K562 (cell line): ENCODE results near the gene GJA4. TPM values are rescaled to one million over a fixed set of nuclear protein-coding genes. Genes with fewer than 3 reads are reported as not detected.

Source experiments
- ATAC-seq: fragments of 200-7000 bp; cut with Tn5 transposase; 3 replicates; pipeline ENCODE4 v1.9.1; 2020; ENCODE audit warnings: moderate library complexity
- BruUV-seq: library from RNA; stranded (reverse); fragments of 400-500 nt; replicated peaks from 2 replicates; lab custom pipeline; 2021; lab: Mats Ljungman, UMichigan
- CTCF ChIA-PET: fragments of 300-600 bp; formaldehyde crosslinking; extraction: SDS; loops from one replicate; lab custom pipeline; 2021; ENCODE audit warnings: low intra/inter-chr PET ratio; lab: Yijun Ruan, JAX
- POLR2A ChIA-PET: fragments of 300-600, 350-650 bp; sonication (Branson Sonifier 250); formaldehyde crosslinking; extraction: SDS; loops from one replicate; lab custom pipeline; 2021; ENCODE audit warnings: antibody characterized with exemption, inconsistent platforms; lab: Yijun Ruan, JAX
- DNase-seq, 4 experiments: peaks; one replicate each; pipeline versions ENCODE4 v3.0.0 to v3.0.0-alpha.2; 2011 to 2018; ENCODE audit warnings: low spot score in 3 of 4, mixed read lengths in 3 of 4; ENCODE audit errors: extremely low read depth in 1 of 4
- FAIRE-seq: peaks from 2 replicates; lab custom pipeline; 2011; peaks lifted over from hg19 to GRCh38; lab: Jason Lieb, UNC
- H2AFZ ChIP-seq: 2 replicates; pipeline ENCODE4 v1.6.0; 2011; ENCODE audit warnings: low read depth, low read length, control low read depth, inconsistent platforms
- H3K27ac ChIP-seq: fragments of 200-600 bp; 3 replicates; pipeline ENCODE4 v1.8.0; 2011; ENCODE audit warnings: low read depth, mild to moderate bottlenecking, control low read depth, inconsistent platforms, low read length, moderate library complexity, mixed read lengths; ENCODE audit errors: extremely low read depth
- H3K27me3 ChIP-seq, 2 experiments: fragments of 300-600 bp in 1 of 2; 2 replicates in 1 of 2; 3 replicates in 1 of 2; pipeline versions ENCODE4 v1.6.0 to v1.8.0; 2011; ENCODE audit warnings: inconsistent platforms in 2 of 2, low read length in 2 of 2, mild to moderate bottlenecking in 1 of 2, mixed read lengths in 1 of 2, moderate library complexity in 1 of 2; ENCODE audit not compliant: control insufficient read depth in 2 of 2, insufficient read depth in 2 of 2
- H3K36me3 ChIP-seq: fragments of 300-600 bp; 3 replicates; pipeline ENCODE4 v1.8.0; 2011; ENCODE audit warnings: mild to moderate bottlenecking, low read length, inconsistent platforms; ENCODE audit not compliant: control insufficient read depth, insufficient read depth
- H3K4me1 ChIP-seq, 2 experiments: fragments of 200-600 bp in 1 of 2; replicated peaks in 1 of 2; 2 replicates in 1 of 2; 3 replicates in 1 of 2; pipeline versions ENCODE4 v1.5.1 to v1.8.0; 2011; ENCODE audit warnings: inconsistent platforms in 2 of 2, low read length in 2 of 2, mild to moderate bottlenecking in 1 of 2, mixed read lengths in 1 of 2, moderate library complexity in 1 of 2; ENCODE audit not compliant: control insufficient read depth in 2 of 2, insufficient read depth in 2 of 2
- H3K4me2 ChIP-seq: 2 replicates; pipeline ENCODE4 v1.6.1; 2011; ENCODE audit warnings: low read length, control low read depth, inconsistent platforms, mixed read lengths; ENCODE audit not compliant: insufficient read depth
- H3K4me3 ChIP-seq: fragments of 200-600 bp; sonication (generic), shearing (Covaris generic); 2 replicates; pipeline ENCODE4 v1.5.1; 2016; ENCODE audit warnings: control low read depth, inconsistent platforms
- H3K79me2 ChIP-seq: fragments of 200-600 bp; 3 replicates; pipeline ENCODE4 v1.8.0; 2011; ENCODE audit warnings: low read length, inconsistent platforms; ENCODE audit not compliant: control insufficient read depth, insufficient read depth
- H3K9ac ChIP-seq, 2 experiments: 2 replicates each; pipeline versions ENCODE4 v1.6.0 to v1.6.1; 2011; ENCODE audit warnings: low read depth in 2 of 2, low read length in 2 of 2, control low read depth in 1 of 2, inconsistent platforms in 1 of 2, mild to moderate bottlenecking in 1 of 2, mixed read lengths in 1 of 2; ENCODE audit not compliant: insufficient read depth in 1 of 2
- H3K9me1 ChIP-seq: one replicate; pipeline ENCODE4 v1.6.0; 2011; ENCODE audit warnings: inconsistent platforms, mild to moderate bottlenecking, low read length, moderate library complexity; ENCODE audit not compliant: control insufficient read depth, insufficient read depth
- H3K9me3 ChIP-seq: replicated peaks from 2 replicates; pipeline ENCODE4 v1.5.1; 2011; ENCODE audit warnings: low read depth, low read length, inconsistent platforms; ENCODE audit not compliant: control insufficient read depth, insufficient read depth
- H4K20me1 ChIP-seq: replicated peaks from 2 replicates; pipeline ENCODE4 v1.6.1; 2011; ENCODE audit warnings: low read length, inconsistent platforms, mixed read lengths; ENCODE audit not compliant: control insufficient read depth, insufficient read depth
- FOS ChIP-seq: IDR thresholded peaks from 3 replicates; pipeline ENCODE4 v1.6.1; 2011; ENCODE audit not compliant: insufficient read length; ENCODE audit errors: extremely low read depth
- HNRNPUL1 ChIP-seq: fragments of 200-400 bp; formaldehyde crosslinking; IDR thresholded peaks from 2 replicates; pipeline ENCODE4 v1.6.1; 2017; ENCODE audit warnings: low read length
- KAT2B ChIP-seq: IDR thresholded peaks from one replicate; pipeline ENCODE4 v1.6.1; 2012; ENCODE audit warnings: low read depth, mild to moderate bottlenecking, control low read depth, inconsistent platforms, low read length, moderate library complexity
- L3MBTL2 ChIP-seq: fragments of 450-650 bp; IDR thresholded peaks from 2 replicates; pipeline ENCODE4 v1.6.1; 2016; ENCODE audit warnings: mild to moderate bottlenecking, moderate library complexity
- MYNN ChIP-seq, 2 experiments: sonication (generic); formaldehyde crosslinking in 1 of 2; IDR thresholded peaks; 2 replicates each; pipeline versions ENCODE4 v1.5.0 to v1.6.1; 2016 to 2020; ENCODE audit warnings: antibody characterized with exemption in 1 of 2, missing genetic modification reagents in 1 of 2
- NFATC3 ChIP-seq: fragments of 450-650 bp; IDR thresholded peaks from 2 replicates; pipeline ENCODE4 v1.6.1; 2017; ENCODE audit warnings: mild to moderate bottlenecking
- RB1 ChIP-seq: fragments of 450-650 bp; IDR thresholded peaks from 2 replicates; pipeline ENCODE4 v1.6.1; 2017; ENCODE audit warnings: low read depth, mild to moderate bottlenecking
- SETDB1 ChIP-seq: IDR thresholded peaks from one replicate; pipeline ENCODE4 v1.6.1; 2012; ENCODE audit warnings: low read length, control low read depth, inconsistent platforms
- ZNF23 ChIP-seq: fragments of 250-450 bp; sonication (Bioruptor Pico); IDR thresholded peaks from 2 replicates; pipeline ENCODE4 v1.4.0; 2020; ENCODE audit warnings: mild to moderate bottlenecking
- WGBS: fragments of 100-300 bp; shearing (Covaris generic); methylation state at CpG from one replicate; pipeline ENCODE4 v1.1.6; 2016; ENCODE audit warnings: low coverage, mixed read lengths; ENCODE audit not compliant: insufficient coverage; ENCODE audit errors: missing lambda C conversion rate; 5-methylcytosine and 5-hydroxymethylcytosine counted together
- in situ Hi-C: fragments of 300-500 bp; cut with MboI; formaldehyde crosslinking; loops from 4 replicates; pipeline ENCODE4 v1.15.0; 2018; ENCODE audit warnings: inconsistent platforms, mixed read lengths
- intact Hi-C: fragments of 100-400 bp; cut with micrococcal nuclease; formaldehyde crosslinking; loops from 2 replicates; pipeline ENCODE4 v1.14.2; 2022
- polyA plus RNA-seq, 8 experiments: library from polyadenylated mRNA; depleted of rRNA in 4 of 8; stranded (reverse) in 5 of 8; unstranded in 3 of 8; fragments of >200 nt; fragmentation: Nextera tagmentation in 2 of 8; fragmentation: Illumina TruSeq in 1 of 8; extraction: Ambion mirVana in 2 of 8; extraction: Trizol in 1 of 8; gene quantifications; 2 replicates each; pipeline versions ENCODE4 v1.2.1 to v1.2.3, GENCODE V29; 2011 to 2014; ENCODE audit warnings: inconsistent platforms in 1 of 8, missing spikeins in 1 of 8
- total RNA-seq, 7 experiments: library from RNA; depleted of rRNA in 6 of 7; stranded (reverse); fragments of >200 nt in 6 of 7; fragmentation: Illumina TruSeq in 2 of 7; extraction: Trizol in 2 of 7; gene quantifications; 2 replicates each; pipeline versions ENCODE4 v1.2.1 to v1.2.3, GENCODE V29; 2011 to 2021; ENCODE audit warnings: low replicate concordance in 1 of 7
- TF ChIP-seq, protein P1 (sequence below): fragments of 450-650 bp; formaldehyde crosslinking; conservative IDR thresholded peaks from 2 replicates; pipeline ENCODE4 v1.4.0; 2022; ENCODE audit warnings: mild to moderate bottlenecking, missing genetic modification characterization
- TF ChIP-seq, protein P2 (sequence below): fragments of 250-450 bp; sonication (Bioruptor Pico); IDR thresholded peaks from 2 replicates; pipeline ENCODE4 v1.8.0; 2021; ENCODE audit warnings: mild to moderate bottlenecking, moderate library complexity

Gene GJA4
- total and polyA plus RNA-seq, 9 of the 15 experiments (the other 6 are each of a cell fraction or from before 2014, with no cell fraction given) = 0.16 to 0.24 TPM; not detected in 7

DNA sequence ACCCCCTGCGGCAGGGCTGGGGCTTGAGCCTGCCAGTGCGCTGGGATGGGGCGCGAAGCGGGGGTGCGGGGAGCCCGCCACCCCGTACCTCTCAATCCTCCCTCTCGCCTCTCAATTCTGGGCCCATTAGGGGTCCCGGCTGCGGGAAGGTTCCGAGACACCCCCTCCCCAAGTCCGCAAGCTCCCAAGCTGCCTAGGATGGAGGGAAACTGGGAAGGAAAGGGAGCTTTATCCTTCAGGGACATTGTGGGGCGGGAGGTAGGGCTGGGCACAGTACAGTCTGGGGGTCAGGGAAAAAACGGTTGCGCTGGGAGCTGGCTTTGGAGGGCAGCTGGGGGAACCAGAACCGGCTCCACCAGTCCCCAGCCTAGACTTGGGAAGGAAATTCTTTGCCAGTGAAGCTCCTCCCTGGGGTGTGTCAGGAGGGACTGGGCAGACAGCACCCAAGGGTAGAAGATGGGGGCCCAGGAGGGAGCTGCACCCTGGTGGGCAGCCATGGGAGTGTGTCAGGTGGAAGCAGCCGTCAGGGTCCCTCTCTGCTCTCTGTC is 10.9 kb upstream of the GJA4 start:
- no peak for DNase-seq
- H3K79me2 ChIP-seq = no peaks in the 10 kb centered on the region
- POLR2A ChIA-PET = interaction anchor here (0.6 kb wide), 1 partner anchor 1162 kb away, joined by 3 read pairs; no protein-coding TSS in a partner anchor

More for the DNA sequence above, 10.9 kb upstream of the GJA4 start:
- in situ Hi-C loops = no loop called here
- intact Hi-C loops = no loop called here
- ATAC-seq = no peak
- H3K4me2 ChIP-seq = no peak overlapping the region
- peaks cover 5% of the 10 kb centered on the region; the same call in 1 of the 2 replicates for H4K20me1 ChIP-seq
- TF ChIP-seq RB1 (no peak), KAT2B (no peak), ZNF23 (no peak), FOS (no peak), HNRNPUL1 (no peak), L3MBTL2 (no peak), NFATC3 (no peak), SETDB1 (no peak), MYNN (IDR thresholded peaks at IDR 0.05) (no peak), MYNN (CRISPR knock-in tag; IDR thresholded peaks at IDR 0.05) (no peak)
- TF ChIP-seq, protein P1, sequence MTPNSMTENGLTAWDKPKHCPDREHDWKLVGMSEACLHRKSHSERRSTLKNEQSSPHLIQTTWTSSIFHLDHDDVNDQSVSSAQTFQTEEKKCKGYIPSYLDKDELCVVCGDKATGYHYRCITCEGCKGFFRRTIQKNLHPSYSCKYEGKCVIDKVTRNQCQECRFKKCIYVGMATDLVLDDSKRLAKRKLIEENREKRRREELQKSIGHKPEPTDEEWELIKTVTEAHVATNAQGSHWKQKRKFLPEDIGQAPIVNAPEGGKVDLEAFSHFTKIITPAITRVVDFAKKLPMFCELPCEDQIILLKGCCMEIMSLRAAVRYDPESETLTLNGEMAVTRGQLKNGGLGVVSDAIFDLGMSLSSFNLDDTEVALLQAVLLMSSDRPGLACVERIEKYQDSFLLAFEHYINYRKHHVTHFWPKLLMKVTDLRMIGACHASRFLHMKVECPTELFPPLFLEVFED (CRISPR knock-in tag) = no peak
- TF ChIP-seq, protein P2, sequence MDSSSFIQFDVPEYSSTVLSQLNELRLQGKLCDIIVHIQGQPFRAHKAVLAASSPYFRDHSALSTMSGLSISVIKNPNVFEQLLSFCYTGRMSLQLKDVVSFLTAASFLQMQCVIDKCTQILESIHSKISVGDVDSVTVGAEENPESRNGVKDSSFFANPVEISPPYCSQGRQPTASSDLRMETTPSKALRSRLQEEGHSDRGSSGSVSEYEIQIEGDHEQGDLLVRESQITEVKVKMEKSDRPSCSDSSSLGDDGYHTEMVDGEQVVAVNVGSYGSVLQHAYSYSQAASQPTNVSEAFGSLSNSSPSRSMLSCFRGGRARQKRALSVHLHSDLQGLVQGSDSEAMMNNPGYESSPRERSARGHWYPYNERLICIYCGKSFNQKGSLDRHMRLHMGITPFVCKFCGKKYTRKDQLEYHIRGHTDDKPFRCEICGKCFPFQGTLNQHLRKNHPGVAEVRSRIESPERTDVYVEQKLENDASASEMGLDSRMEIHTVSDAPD (CRISPR knock-in tag) = no peak
- TF ChIP-seq, all 486 proteins: peak for 0
- Histone ChIP-seq H3K27me3 (peaks cover 47 to 89% of the 10 kb centered on the region in 2 experiments), H3K27ac (no peak overlapping the region), H3K4me3 (no peak overlapping the region), H3K9me1 (peaks cover 4% of the 10 kb centered on the region), H3K9ac (no peak overlapping the region), H2AFZ (no peak overlapping the region), H3K4me1 (peaks cover 0 to 16% of the 10 kb centered on the region in 2 experiments; a peak in 1 of 5 replicates), H3K36me3 (no peaks in the 10 kb centered on the region), H3K9me3 (no peaks in the 10 kb centered on the region)
- 6% methylated on average over 9 of the region's 18 CpGs for WGBS
- CTCF ChIA-PET = no interaction called here
- no peak for FAIRE-seq
- BruUV-seq = no TSS peak
